Kidney epithelial cell (primary cell): ENCODE measurements around the gene ENGASE. TPM values are rescaled to one million over a fixed set of nuclear protein-coding genes. Genes with fewer than 3 reads are reported as not detected.
A peak's percentile ranks its signal among the peaks of the same experiment; 100 is the strongest.

Experiments
- DNase-seq: peaks from one replicate; pipeline ENCODE4 v3.0.0-alpha.2; 2010; ENCODE audit warnings: low read depth
- H3K27me3 ChIP-seq: 2 replicates; pipeline ENCODE4 v1.6.0; 2011; ENCODE audit warnings: low read length; ENCODE audit not compliant: control insufficient read depth, insufficient read depth
- H3K36me3 ChIP-seq: 2 replicates; pipeline ENCODE4 v1.5.1; 2011; ENCODE audit warnings: low read length; ENCODE audit not compliant: control insufficient read depth, insufficient read depth
- H3K4me3 ChIP-seq: 2 replicates; pipeline ENCODE4 v1.5.1; 2011; ENCODE audit warnings: low read depth, mild to moderate bottlenecking, control low read depth, low read length
- CTCF ChIP-seq: IDR thresholded peaks from 2 replicates; pipeline ENCODE4 v1.5.1; 2011; ENCODE audit warnings: mild to moderate bottlenecking, moderate library complexity, low read length, control low read depth, inconsistent platforms; ENCODE audit not compliant: insufficient read depth, poor library complexity, severe bottlenecking
- total RNA-seq: library from RNA; depleted of rRNA; stranded (reverse); fragments of >200 nt; gene quantifications from 2 replicates; pipeline ENCODE4 v1.2.3, GENCODE V29; 2015

ENGASE gene
- total RNA-seq, 1 donor from 2014 or later: 9.0 TPM

- Histone ChIP-seq H3K4me3 (no peak overlapping the region), H3K27me3 (peaks cover 44% of the 10 kb centered on the region), H3K36me3 (no peaks in the 10 kb centered on the region)
- no peak for DNase-seq
- no peak for TF ChIP-seq CTCF
Observed at GRCh38 chr17:79088997-79089328, 14.3 kb downstream of the ENGASE start.

GRCh38 chr17:79089720-79090442 is 15.3 kb downstream of the ENGASE start:
- no peak for TF ChIP-seq CTCF
- Histone ChIP-seq H3K36me3 (no peaks in the 10 kb centered on the region), H3K4me3 (no peak overlapping the region), H3K27me3 (peaks cover 49% of the 10 kb centered on the region)
- no peak for DNase-seq

- Histone ChIP-seq H3K4me3 (no peak overlapping the region), H3K36me3 (no peaks in the 10 kb centered on the region), H3K27me3 (peaks cover 56% of the 10 kb centered on the region)
- DNase-seq: no peak
- TF ChIP-seq CTCF: peak; percentile 42
Observed at GRCh38 chr17:79090443-79091225, 16.0 kb downstream of the ENGASE start.

GRCh38 chr17:79091226-79091670 is 16.6 kb downstream of the ENGASE start:
- DNase-seq: no peak
- Histone ChIP-seq H3K27me3 (peaks cover 62% of the 10 kb centered on the region), H3K4me3 (no peak overlapping the region), H3K36me3 (no peaks in the 10 kb centered on the region)
- no peak for TF ChIP-seq CTCF

- Histone ChIP-seq H3K4me3 (no peak overlapping the region), H3K36me3 (no peaks in the 10 kb centered on the region), H3K27me3 (peaks cover 74% of the 10 kb centered on the region)
- TF ChIP-seq CTCF: no peak
- no peak for DNase-seq
Observed at GRCh38 chr17:79092567-79092966, 17.9 kb downstream of the ENGASE start.
